Gastroesophageal sphincter (tissue), 3 donors: ENCODE data around the gene CACNA1C.

Source experiments
- EP300 ChIP-seq: sonication (generic); formaldehyde crosslinking; IDR thresholded peaks from one replicate; pipeline ENCODE4 v1.6.1; 2017; ENCODE audit warnings: antibody characterized with exemption, mild to moderate bottlenecking
- POLR2A ChIP-seq, 2 donors: fragments of 450-650 bp; IDR thresholded peaks; one replicate each; pipeline ENCODE4 v1.6.1; 2017; ENCODE audit warnings: antibody characterized with exemption in 2 of 2, mild to moderate bottlenecking in 2 of 2, moderate library complexity in 1 of 2
- TF ChIP-seq, protein P1 (sequence below), 4 experiments: fragments of 200-600 bp in 2 of 4; fragments of 450-650 bp in 2 of 4; sonication (generic) in 1 of 4; IDR thresholded peaks; one replicate each; pipeline ENCODE4 v1.5.1; 2017 to 2019; ENCODE audit warnings: antibody characterized with exemption in 4 of 4, mild to moderate bottlenecking in 2 of 4, moderate library complexity in 2 of 4

DNA sequence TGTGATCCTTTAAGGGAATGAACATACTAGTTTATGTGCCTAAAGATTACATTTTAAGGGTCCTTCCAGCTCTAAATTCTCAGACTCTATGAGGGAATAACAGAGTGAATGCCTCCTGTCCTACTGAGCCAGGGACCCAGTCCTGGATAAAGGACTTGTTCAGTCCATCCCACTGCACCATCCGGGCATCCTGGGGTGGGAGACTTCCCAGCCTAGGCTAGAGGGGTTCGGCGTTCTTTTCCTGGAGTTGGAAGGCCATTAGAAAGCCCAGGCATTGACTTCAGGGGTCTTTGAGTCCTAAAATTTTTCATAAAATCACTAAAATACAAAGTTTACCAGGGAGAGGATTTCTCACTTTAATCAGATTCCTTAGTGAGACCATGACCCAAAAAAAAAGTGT, 614.1 kb downstream of the CACNA1C start:
- TF ChIP-seq, protein P1, sequence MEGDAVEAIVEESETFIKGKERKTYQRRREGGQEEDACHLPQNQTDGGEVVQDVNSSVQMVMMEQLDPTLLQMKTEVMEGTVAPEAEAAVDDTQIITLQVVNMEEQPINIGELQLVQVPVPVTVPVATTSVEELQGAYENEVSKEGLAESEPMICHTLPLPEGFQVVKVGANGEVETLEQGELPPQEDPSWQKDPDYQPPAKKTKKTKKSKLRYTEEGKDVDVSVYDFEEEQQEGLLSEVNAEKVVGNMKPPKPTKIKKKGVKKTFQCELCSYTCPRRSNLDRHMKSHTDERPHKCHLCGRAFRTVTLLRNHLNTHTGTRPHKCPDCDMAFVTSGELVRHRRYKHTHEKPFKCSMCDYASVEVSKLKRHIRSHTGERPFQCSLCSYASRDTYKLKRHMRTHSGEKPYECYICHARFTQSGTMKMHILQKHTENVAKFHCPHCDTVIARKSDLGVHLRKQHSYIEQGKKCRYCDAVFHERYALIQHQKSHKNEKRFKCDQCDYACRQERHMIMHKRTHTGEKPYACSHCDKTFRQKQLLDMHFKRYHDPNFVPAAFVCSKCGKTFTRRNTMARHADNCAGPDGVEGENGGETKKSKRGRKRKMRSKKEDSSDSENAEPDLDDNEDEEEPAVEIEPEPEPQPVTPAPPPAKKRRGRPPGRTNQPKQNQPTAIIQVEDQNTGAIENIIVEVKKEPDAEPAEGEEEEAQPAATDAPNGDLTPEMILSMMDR (IDR thresholded peaks at IDR 0.05) = no peak
- TF ChIP-seq EP300 = no peak
- TF ChIP-seq POLR2A (IDR thresholded peaks at IDR 0.05) = no peak
